B cell (primary cell): ENCODE results near the gene P3H3. TPM values are rescaled to one million over a fixed set of nuclear protein-coding genes. Genes with fewer than 3 reads are reported as not detected.

Source experiments
- ATAC-seq: fragments of 200-7000 bp; cut with Tn5 transposase; one replicate; pipeline ENCODE4 v1.10.0; 2021; ENCODE audit warnings: low read depth, mild to moderate bottlenecking, moderate number of reproducible peaks, moderate library complexity
- CTCF ChIA-PET: fragments of 350-600 bp; sonication (Branson Sonifier 250); formaldehyde crosslinking; loops from one replicate; lab custom pipeline; 2021; ENCODE audit warnings: antibody characterized with exemption, inconsistent platforms; lab: Charles Lee
- POLR2A ChIA-PET: fragments of 350-600 bp; sonication (Branson Sonifier 250); formaldehyde crosslinking; loops from one replicate; lab custom pipeline; 2021; ENCODE audit warnings: antibody characterized with exemption; lab: Charles Lee
- DNase-seq: peaks from one replicate; pipeline ENCODE4 v3.0.0; 2013
- H2AFZ ChIP-seq: 2 replicates; pipeline ENCODE4 v1.6.1; 2012; ENCODE audit warnings: mild to moderate bottlenecking, low read depth, low read length; ENCODE audit not compliant: insufficient read depth, poor library complexity, severe bottlenecking
- H3K27ac ChIP-seq, 2 donors: 1 replicate in 1 of 2; 2 replicates in 1 of 2; pipeline ENCODE4 v1.5.1; 2012 to 2013; ENCODE audit warnings: low read length in 2 of 2, mild to moderate bottlenecking in 2 of 2, moderate library complexity in 1 of 2
- H3K27me3 ChIP-seq, 4 experiments: fragments of 200-600 bp in 1 of 4; sonication (generic) in 1 of 4; replicated peaks in 1 of 4; 1 replicate in 2 of 4; 2 replicates in 2 of 4; pipeline versions ENCODE4 v1.6.1 to v1.7.0; 2013 to 2016; ENCODE audit warnings: low read length in 3 of 4, mild to moderate bottlenecking in 2 of 4, mixed read lengths in 1 of 4, moderate library complexity in 1 of 4; ENCODE audit not compliant: insufficient read depth in 4 of 4, control insufficient read depth in 3 of 4; ENCODE audit errors: control extremely low read depth in 1 of 4
- H3K36me3 ChIP-seq, 2 experiments: replicated peaks in 1 of 2; 1 replicate in 1 of 2; 2 replicates in 1 of 2; pipeline versions ENCODE4 v1.6.1 to v1.7.1; 2013; ENCODE audit warnings: low read length in 1 of 2; ENCODE audit not compliant: insufficient read depth in 2 of 2, control insufficient read depth in 1 of 2; ENCODE audit errors: control extremely low read depth in 1 of 2, extremely low read depth in 1 of 2
- H3K4me1 ChIP-seq, 2 donors: fragments of 200-600 bp in 1 of 2; sonication (generic) in 1 of 2; 1 replicate in 1 of 2; 2 replicates in 1 of 2; pipeline versions ENCODE4 v1.5.1 to v1.6.1; 2013 to 2017; ENCODE audit warnings: low read length in 2 of 2; ENCODE audit not compliant: control insufficient read depth in 2 of 2, insufficient read depth in 2 of 2
- H3K4me2 ChIP-seq: replicated peaks from 2 replicates; pipeline ENCODE3; 2012; ENCODE audit warnings: mild to moderate bottlenecking, low read depth, low read length; ENCODE audit not compliant: poor library complexity, severe bottlenecking
- H3K4me3 ChIP-seq, 5 experiments: fragments of 200-600 bp in 1 of 5; sonication (generic) in 1 of 5; 1 replicate in 3 of 5; 2 replicates in 2 of 5; pipeline versions ENCODE4 v1.5.1 to v1.7.0; 2011 to 2016; ENCODE audit warnings: low read length in 4 of 5, mild to moderate bottlenecking in 4 of 5, low read depth in 2 of 5, control low read depth in 1 of 5, moderate library complexity in 1 of 5; ENCODE audit not compliant: insufficient read depth in 1 of 5; ENCODE audit errors: control extremely low read depth in 1 of 5, extremely low read depth in 1 of 5
- H3K79me2 ChIP-seq: fragments of 200-600 bp; sonication (generic); one replicate; pipeline ENCODE4 v1.6.0; 2016; ENCODE audit warnings: low read length; ENCODE audit not compliant: control insufficient read depth, insufficient read depth
- H3K9ac ChIP-seq: fragments of 200-600 bp; sonication (generic); 2 replicates; pipeline ENCODE4 v1.6.1; 2017; ENCODE audit warnings: mild to moderate bottlenecking, low read length, moderate library complexity
- H3K9me3 ChIP-seq, 3 donors: one replicate each; pipeline versions ENCODE4 v1.6.1 to v1.7.1; 2013; ENCODE audit warnings: low read length in 2 of 3; ENCODE audit not compliant: control insufficient read depth in 2 of 3, insufficient read depth in 1 of 3; ENCODE audit errors: control extremely low read depth in 1 of 3
- H4K20me1 ChIP-seq: 2 replicates; pipeline ENCODE4 v1.6.0; 2012; ENCODE audit warnings: mild to moderate bottlenecking, low read length; ENCODE audit not compliant: insufficient read depth, control insufficient read depth, poor library complexity, severe bottlenecking
- H3K27ac Mint-ChIP-seq: one replicate; pipeline ENCODE4 v1.8.0; 2021; ENCODE audit warnings: mixed read lengths
- H3K27me3 Mint-ChIP-seq: one replicate; pipeline ENCODE4 v1.8.0; 2021; ENCODE audit warnings: mixed read lengths
- H3K4me1 Mint-ChIP-seq: one replicate; pipeline ENCODE4 v1.8.0; 2021; ENCODE audit warnings: mixed read lengths
- H3K4me3 Mint-ChIP-seq: one replicate; pipeline ENCODE4 v1.8.0; 2021; ENCODE audit warnings: mixed read lengths
- H3K9me3 Mint-ChIP-seq: one replicate; pipeline ENCODE4 v1.8.0; 2022; ENCODE audit warnings: mixed read lengths; ENCODE audit not compliant: insufficient read depth
- EZH2 ChIP-seq: IDR thresholded peaks from 2 replicates; pipeline ENCODE4 v1.6.1; 2012; ENCODE audit warnings: borderline replicate concordance, low read depth, mild to moderate bottlenecking, moderate library complexity, low read length; ENCODE audit not compliant: insufficient read depth, poor library complexity, severe bottlenecking
- WGBS: methylation state at CpG from one replicate; pipeline ENCODE4 v1.1.5; 2013; ENCODE audit warnings: missing lambda C conversion rate; ENCODE audit not compliant: insufficient coverage; 5-methylcytosine and 5-hydroxymethylcytosine counted together
- intact Hi-C: fragments of 100-400 bp; cut with micrococcal nuclease; formaldehyde crosslinking; loops from one replicate; pipeline ENCODE4 v1.10.0; 2022
- polyA plus RNA-seq: library from polyadenylated mRNA; depleted of rRNA; stranded (reverse); fragments of >200 nt; gene quantifications from 2 replicates; pipeline ENCODE4 v1.2.3, GENCODE V29; 2012
- total RNA-seq, 2 donors: library from RNA; stranded (reverse); fragments of 120-200 nt in 1 of 2; gene quantifications; 1 replicate in 1 of 2; 2 replicates in 1 of 2; pipeline versions ENCODE4 v1.2.3 to v1.2.4, GENCODE V29; 2013 to 2022
- TF ChIP-seq, protein P1 (sequence below): fragments of 200-600 bp; IDR thresholded peaks from one replicate; pipeline ENCODE4 v1.8.0; 2022; ENCODE audit warnings: antibody characterized with exemption, mild to moderate bottlenecking

Gene P3H3
- total and polyA plus RNA-seq, 2 donors (not counting 1 experiment from before 2014, with no cell fraction given), result 0.09 TPM; not detected in 1

DNA sequence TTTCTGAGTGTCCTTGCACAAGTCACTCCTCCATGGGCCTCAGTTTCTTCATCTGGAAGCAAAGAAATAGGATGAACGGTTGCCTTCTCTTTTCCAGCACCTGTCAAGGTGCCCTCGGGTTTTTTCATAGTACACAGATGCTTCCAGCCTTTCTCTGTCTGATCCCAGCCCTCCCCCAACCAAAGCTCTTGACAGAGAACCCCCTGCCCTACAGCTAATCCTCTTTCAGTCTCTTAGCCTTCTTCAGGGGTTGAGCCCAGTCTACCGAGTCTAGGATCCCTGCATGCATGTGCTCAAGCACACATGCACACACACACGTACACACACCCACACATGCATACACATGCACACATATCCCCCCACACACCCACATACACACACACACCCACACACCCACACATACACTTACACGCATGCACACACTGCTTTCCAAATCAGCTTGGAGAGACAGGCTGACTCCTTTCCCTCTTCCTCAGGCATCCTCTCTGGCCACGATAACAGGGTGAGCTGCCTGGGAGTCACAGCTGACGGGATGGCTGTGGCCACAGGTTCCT is 18.2 kb downstream of the P3H3 start:
- H3K4me3 ChIP-seq, result no peak overlapping the region
- no peak for TF ChIP-seq EZH2
- TF ChIP-seq, protein P1, sequence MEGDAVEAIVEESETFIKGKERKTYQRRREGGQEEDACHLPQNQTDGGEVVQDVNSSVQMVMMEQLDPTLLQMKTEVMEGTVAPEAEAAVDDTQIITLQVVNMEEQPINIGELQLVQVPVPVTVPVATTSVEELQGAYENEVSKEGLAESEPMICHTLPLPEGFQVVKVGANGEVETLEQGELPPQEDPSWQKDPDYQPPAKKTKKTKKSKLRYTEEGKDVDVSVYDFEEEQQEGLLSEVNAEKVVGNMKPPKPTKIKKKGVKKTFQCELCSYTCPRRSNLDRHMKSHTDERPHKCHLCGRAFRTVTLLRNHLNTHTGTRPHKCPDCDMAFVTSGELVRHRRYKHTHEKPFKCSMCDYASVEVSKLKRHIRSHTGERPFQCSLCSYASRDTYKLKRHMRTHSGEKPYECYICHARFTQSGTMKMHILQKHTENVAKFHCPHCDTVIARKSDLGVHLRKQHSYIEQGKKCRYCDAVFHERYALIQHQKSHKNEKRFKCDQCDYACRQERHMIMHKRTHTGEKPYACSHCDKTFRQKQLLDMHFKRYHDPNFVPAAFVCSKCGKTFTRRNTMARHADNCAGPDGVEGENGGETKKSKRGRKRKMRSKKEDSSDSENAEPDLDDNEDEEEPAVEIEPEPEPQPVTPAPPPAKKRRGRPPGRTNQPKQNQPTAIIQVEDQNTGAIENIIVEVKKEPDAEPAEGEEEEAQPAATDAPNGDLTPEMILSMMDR, result no peak
- intact Hi-C loops, result no loop called here
- POLR2A ChIA-PET, result no interaction called here
- H3K4me1 Mint-ChIP-seq, result peaks cover 11% of the 10 kb centered on the region
- no peak overlapping the region for H2AFZ ChIP-seq
- H3K4me1 ChIP-seq, result peaks cover 0 to 10% of the 10 kb centered on the region in 2 donors
- H3K27me3 Mint-ChIP-seq, result no peaks in the 10 kb centered on the region
- H3K9me3 Mint-ChIP-seq, result no peaks in the 10 kb centered on the region
- H3K36me3 ChIP-seq, result no peaks in the 10 kb centered on the region
- H4K20me1 ChIP-seq, result no peaks in the 10 kb centered on the region
- CTCF ChIA-PET, result interaction anchor here (1.0 kb wide), 1 partner anchor 23 kb away, joined by 3 read pairs; no protein-coding TSS in a partner anchor
- ATAC-seq, result no peak
- no peak overlapping the region for H3K27ac Mint-ChIP-seq
- no peak overlapping the region for H3K9ac ChIP-seq
- H3K9me3 ChIP-seq, result no peaks in the 10 kb centered on the region
- H3K27ac ChIP-seq, result no peak overlapping the region
- no peak overlapping the region for H3K4me2 ChIP-seq
- H3K4me3 Mint-ChIP-seq, result no peak overlapping the region
- H3K79me2 ChIP-seq, result peaks cover 5% of the 10 kb centered on the region
- peaks cover 0 to 2% (median 0%) of the 10 kb centered on the region in 4 experiments for H3K27me3 ChIP-seq
- 89% methylated on average over 6 of the region's 7 CpGs for WGBS
- no peak for DNase-seq

DNA sequence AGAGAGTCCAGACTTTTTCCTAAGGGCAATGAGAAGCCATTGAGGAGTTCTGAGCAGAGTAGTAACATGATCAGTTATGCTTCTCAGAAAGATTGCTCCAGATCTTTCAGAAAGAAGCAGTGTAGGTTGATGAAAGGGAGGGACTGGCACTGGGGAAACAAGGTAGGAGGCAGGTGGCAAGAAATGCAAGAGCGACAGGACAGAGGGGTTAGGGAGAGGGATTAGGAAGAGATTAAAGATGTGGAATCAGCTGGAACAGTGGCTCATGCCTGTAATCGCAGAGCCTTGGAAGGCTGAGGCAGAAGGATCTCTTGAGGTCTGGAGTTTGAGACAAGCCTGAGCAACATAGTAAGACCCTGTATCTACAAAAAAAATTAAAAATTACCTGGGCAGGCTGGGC is 19.5 kb downstream of the P3H3 start:
- peaks cover 0 to 15% of the 10 kb centered on the region in 2 donors for H3K4me1 ChIP-seq
- H3K27me3 ChIP-seq, result peaks cover 0 to 2% (median 0%) of the 10 kb centered on the region in 4 experiments
- POLR2A ChIA-PET, result no interaction called here
- CTCF ChIA-PET, result interaction anchor here (1.1 to 3.1 kb wide), 6 partner anchors 11 to 261 kb away, joined by 3 to 11 read pairs (median 4); partner anchors contain the start of gene C1RL
- peaks cover 14% of the 10 kb centered on the region for H3K4me1 Mint-ChIP-seq
- no peak overlapping the region for H3K4me2 ChIP-seq
- no peak overlapping the region for H2AFZ ChIP-seq
- H3K36me3 ChIP-seq, result no peaks in the 10 kb centered on the region
- H3K4me3 ChIP-seq, result no peak overlapping the region
- TF ChIP-seq EZH2, result no peak
- TF ChIP-seq, protein P1, result no peak
- H3K27ac ChIP-seq, result no peak overlapping the region
- H3K79me2 ChIP-seq, result peaks cover 5% of the 10 kb centered on the region
- H4K20me1 ChIP-seq, result no peaks in the 10 kb centered on the region
- H3K27me3 Mint-ChIP-seq, result no peaks in the 10 kb centered on the region
- WGBS, result 100% methylated on average over 1 of the region's 2 CpGs
- no peaks in the 10 kb centered on the region for H3K9me3 ChIP-seq
- intact Hi-C loops, result no loop called here
- ATAC-seq, result no peak
- no peak overlapping the region for H3K4me3 Mint-ChIP-seq
- H3K9ac ChIP-seq, result no peak overlapping the region
- no peak overlapping the region for H3K27ac Mint-ChIP-seq
- DNase-seq, result no peak
- H3K9me3 Mint-ChIP-seq, result no peaks in the 10 kb centered on the region
